K562 (cell line): Measurements from ENCODE around the gene EIF3K. TPM values are rescaled to one million over a fixed set of nuclear protein-coding genes. Genes with fewer than 3 reads are reported as not detected.

Experiments
- CBFA2T3 ChIP-seq: fragments of 450-650 bp; IDR thresholded peaks from 2 replicates; pipeline ENCODE4 v1.6.1; 2017
- CCAR2 ChIP-seq: fragments of 200-400 bp; formaldehyde crosslinking; IDR thresholded peaks from 2 replicates; pipeline ENCODE4 v1.6.1; 2017; ENCODE audit warnings: mild to moderate bottlenecking, low read depth, low read length
- CLOCK ChIP-seq: fragments of 250-450 bp; sonication (Bioruptor Pico); IDR thresholded peaks from 2 replicates; pipeline ENCODE4 v1.4.0; 2020; ENCODE audit warnings: mild to moderate bottlenecking, moderate library complexity, borderline replicate concordance
- CUX1 ChIP-seq: fragments of 200-800 bp; sonication (Bioruptor generic); IDR thresholded peaks from 2 replicates; pipeline ENCODE4 v1.6.1; 2016; ENCODE audit warnings: missing genetic modification characterization, missing compliant biosample characterization
- E2F5 ChIP-seq: sonication (generic); formaldehyde crosslinking; IDR thresholded peaks from 2 replicates; pipeline ENCODE4 v1.8.0; 2022; ENCODE audit warnings: mild to moderate bottlenecking, missing genetic modification reagents
- E2F8 ChIP-seq: fragments of 450-650 bp; IDR thresholded peaks from 2 replicates; pipeline ENCODE4 v1.7.1; 2018; ENCODE audit warnings: mild to moderate bottlenecking, low read depth; ENCODE audit not compliant: partially characterized antibody
- EWSR1 ChIP-seq: fragments of 450-650 bp; IDR thresholded peaks from 2 replicates; pipeline ENCODE4 v1.6.1; 2018; ENCODE audit warnings: borderline replicate concordance, mild to moderate bottlenecking, low read depth, moderate library complexity; ENCODE audit not compliant: partially characterized antibody
- NFE2L1 ChIP-seq: fragments of 450-650 bp; IDR thresholded peaks from 2 replicates; pipeline ENCODE4 v1.6.1; 2016; ENCODE audit warnings: missing genetic modification characterization, low read depth, mild to moderate bottlenecking, missing compliant biosample characterization, moderate library complexity, borderline replicate concordance
- NR4A1 ChIP-seq, 2 experiments: fragments of 250-450 bp in 1 of 2; fragments of 450-650 bp in 1 of 2; sonication (Bioruptor Pico) in 1 of 2; IDR thresholded peaks; 2 replicates each; pipeline versions ENCODE4 v1.4.0 to v1.6.1; 2016 to 2020; ENCODE audit warnings: mild to moderate bottlenecking in 2 of 2, missing compliant biosample characterization in 1 of 2, missing genetic modification characterization in 1 of 2, moderate library complexity in 1 of 2
- POU5F1 ChIP-seq: fragments of 150-350 bp; IDR thresholded peaks from 2 replicates; pipeline ENCODE4 v1.6.1; 2014; ENCODE audit warnings: borderline replicate concordance, low read length, low read depth, mild to moderate bottlenecking; ENCODE audit not compliant: partially characterized antibody
- SIN3A ChIP-seq, 2 experiments: fragments of 150-350 bp in 1 of 2; IDR thresholded peaks; 2 replicates each; pipeline ENCODE4 v1.6.1; 2011 to 2016; ENCODE audit warnings: borderline replicate concordance in 2 of 2, low read depth in 2 of 2, low read length in 2 of 2, mild to moderate bottlenecking in 2 of 2, moderate library complexity in 2 of 2; ENCODE audit not compliant: control insufficient read depth in 1 of 2
- SMAD3 ChIP-seq: fragments of 450-650 bp; formaldehyde crosslinking; conservative IDR thresholded peaks from 2 replicates; pipeline ENCODE4 v1.4.0; 2020; ENCODE audit warnings: mild to moderate bottlenecking
- ZNF263 ChIP-seq: sonication (generic); formaldehyde crosslinking; IDR thresholded peaks from 2 replicates; pipeline ENCODE4 v1.8.0; 2022; ENCODE audit warnings: mild to moderate bottlenecking, missing genetic modification reagents, borderline replicate concordance
- polyA plus RNA-seq, 8 experiments: library from polyadenylated mRNA; depleted of rRNA in 4 of 8; stranded (reverse) in 5 of 8; unstranded in 3 of 8; fragments of >200 nt; fragmentation: Nextera tagmentation in 2 of 8; fragmentation: Illumina TruSeq in 1 of 8; extraction: Ambion mirVana in 2 of 8; extraction: Trizol in 1 of 8; gene quantifications; 2 replicates each; pipeline versions ENCODE4 v1.2.1 to v1.2.3, GENCODE V29; 2011 to 2014; ENCODE audit warnings: inconsistent platforms in 1 of 8, missing spikeins in 1 of 8
- total RNA-seq, 7 experiments: library from RNA; depleted of rRNA in 6 of 7; stranded (reverse); fragments of >200 nt in 6 of 7; fragmentation: Illumina TruSeq in 2 of 7; extraction: Trizol in 2 of 7; gene quantifications; 2 replicates each; pipeline versions ENCODE4 v1.2.1 to v1.2.3, GENCODE V29; 2011 to 2021; ENCODE audit warnings: low replicate concordance in 1 of 7

The EIF3K gene
- total and polyA plus RNA-seq, 9 of the 15 experiments (the other 6 are each of a cell fraction or from before 2014, with no cell fraction given), result 387 to 1,827 (median 733) TPM

- TF ChIP-seq E2F8, result peak; percentile 86
- 0 out of 2 replicates have a peak, but pooled peaks have one; percentile 68 for TF ChIP-seq NR4A1 (CRISPR knock-in tag; IDR thresholded peaks at IDR 0.05)
- no peak for TF ChIP-seq NR4A1 (tag; IDR thresholded peaks at IDR 0.05)
- TF ChIP-seq CCAR2, result no peak
- TF ChIP-seq POU5F1, result peak; percentile 41
- TF ChIP-seq SIN3A (IDR thresholded peaks at IDR 0.05; ENCODE audit: borderline replicate concordance in 2 of 2, control insufficient read depth in 1 of 2, low read depth in 2 of 2, low read length in 2 of 2), result peak in 1 of 2 experiments; percentile 87
- no peak for TF ChIP-seq SMAD3 (CRISPR knock-in tag)
- no peak for TF ChIP-seq E2F5
- peak; percentile 35; the same call in 1 of the 2 replicates for TF ChIP-seq ZNF263 (CRISPR knock-in tag)
- no peak for TF ChIP-seq CBFA2T3
- no peak for TF ChIP-seq CUX1 (CRISPR knock-in tag)
- no peak for TF ChIP-seq EWSR1
- 0 out of 2 replicates have a peak, but pooled peaks have one; percentile 69 for TF ChIP-seq CLOCK (CRISPR knock-in tag)
- TF ChIP-seq NFE2L1 (tag), result no peak
These were observed at the start of gene EIF3K (continued) for GRCh38 chr19:38618590-38619360.
